NCI-H2171 treated with DMSO at 0.1 percent for 48 hours (cell line): ENCODE results near the gene RAD51B.

Source experiments
- DNase-seq: peaks from one replicate; lab custom pipeline; 2025; lab: John Stamatoyannopoulos, UW

Gene RAD51B

GRCh38 chr14:68466491-68466977 is 647.0 kb downstream of the RAD51B start:
- DNase-seq = no peak

DNA sequence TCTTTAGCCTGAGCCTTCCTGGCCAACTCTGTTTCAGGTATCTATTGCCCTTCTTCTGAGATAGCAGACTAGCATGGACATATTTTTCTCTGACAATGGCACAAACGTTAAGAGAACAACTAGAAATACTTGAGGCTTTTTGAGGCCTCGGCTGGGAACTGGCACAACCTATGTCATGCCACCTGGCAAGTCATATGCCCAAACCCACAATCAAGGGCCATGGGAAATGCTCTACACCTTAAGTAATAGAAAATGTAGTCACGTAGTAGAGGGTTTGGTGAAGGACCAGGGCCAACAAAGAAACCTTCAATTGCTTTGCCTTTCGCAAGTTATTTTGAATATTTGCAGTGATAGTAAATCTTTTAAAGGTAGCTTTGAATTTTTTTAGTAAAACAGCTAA is 647.8 kb downstream of the RAD51B start:
- no peak for DNase-seq

GRCh38 chr14:68468437-68469207 is 649.0 kb downstream of the RAD51B start:
- DNase-seq = no peak

- DNase-seq = no peak
Observed at GRCh38 chr14:68469208-68469713, 649.7 kb downstream of the RAD51B start.

- no peak for DNase-seq
Observed at GRCh38 chr14:68470361-68470760, 650.8 kb downstream of the RAD51B start.

- DNase-seq = no peak
Observed at GRCh38 chr14:68471029-68471963, 651.7 kb downstream of the RAD51B start.

GRCh38 chr14:68471964-68472508 is 652.5 kb downstream of the RAD51B start:
- DNase-seq = no peak

DNA sequence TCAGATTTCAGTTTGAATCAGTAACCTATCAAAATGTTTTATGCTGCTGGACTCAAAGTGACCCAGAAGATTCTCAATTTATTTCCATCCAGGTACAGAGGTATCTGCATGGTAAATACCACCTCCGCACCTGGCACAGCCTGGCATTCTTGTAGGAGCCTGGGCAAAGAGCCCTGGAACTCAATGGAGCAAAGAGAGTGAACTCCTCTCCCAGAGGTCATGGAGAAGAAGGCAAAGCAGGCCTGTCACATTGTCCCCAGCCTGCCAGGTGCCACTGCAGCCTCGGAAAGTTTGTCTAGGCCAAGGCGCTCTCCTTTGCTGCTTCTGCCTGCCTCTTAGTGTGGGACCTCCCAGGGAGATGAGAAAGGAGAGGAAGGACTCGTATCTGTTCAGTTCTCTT is 653.5 kb downstream of the RAD51B start:
- no peak for DNase-seq

DNA sequence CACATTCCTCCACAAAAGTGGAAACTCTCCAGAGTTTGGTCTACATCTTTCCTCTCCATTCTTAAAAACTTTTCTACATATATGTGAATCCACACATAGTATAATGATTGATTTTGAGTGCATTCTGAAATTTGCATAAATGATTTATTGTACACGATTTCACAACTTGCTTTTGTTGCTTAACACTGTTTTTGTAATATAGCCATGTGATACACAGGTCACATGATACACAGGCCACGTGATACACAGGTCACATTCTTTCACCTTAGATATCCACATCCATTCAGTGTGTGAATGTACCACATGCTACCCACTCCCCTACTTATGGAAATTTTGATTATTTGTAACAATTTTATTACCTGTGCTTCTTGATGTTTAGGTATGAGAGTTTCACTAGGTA is 654.2 kb downstream of the RAD51B start:
- DNase-seq = peak; percentile 46

DNA sequence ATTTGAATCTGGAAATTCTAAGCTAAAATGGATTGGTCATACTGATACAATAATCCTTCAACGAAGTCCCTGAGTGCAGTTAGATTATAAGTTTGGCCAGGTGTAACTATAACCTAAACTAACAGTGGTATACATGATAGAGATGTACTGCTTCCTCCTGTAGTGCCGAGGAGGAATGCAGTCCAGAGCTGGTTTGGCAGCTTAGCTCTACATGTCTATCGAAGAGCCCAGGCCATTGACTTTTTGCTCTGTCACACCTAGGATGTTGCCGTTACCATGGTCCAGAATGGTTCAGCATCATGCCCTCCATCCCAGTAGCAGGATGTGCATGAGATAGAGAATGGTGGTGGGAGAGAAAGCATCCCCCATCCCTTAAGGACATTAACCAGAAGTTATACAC is 655.2 kb downstream of the RAD51B start:
- no peak for DNase-seq

DNA sequence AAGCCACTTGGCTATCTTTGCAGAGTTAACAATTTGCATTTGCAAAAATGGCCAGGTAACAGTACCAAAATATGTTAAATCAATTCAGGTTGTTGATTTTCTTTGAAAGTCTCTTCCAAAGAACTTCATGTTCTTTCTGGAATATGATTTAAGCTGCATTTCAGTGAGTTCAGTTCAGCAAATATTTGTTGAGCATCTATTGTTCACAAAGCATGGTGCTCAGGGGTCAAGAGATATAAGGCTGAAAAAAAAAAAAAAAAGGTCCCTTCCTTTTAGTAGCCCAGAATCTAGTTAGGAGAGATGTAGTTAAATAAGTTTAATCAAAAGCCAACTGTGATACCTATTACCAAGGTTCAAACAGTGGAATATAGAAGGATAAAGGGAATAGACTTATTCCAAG is 656.2 kb downstream of the RAD51B start:
- no peak for DNase-seq

GRCh38 chr14:68476212-68477109 is 656.9 kb downstream of the RAD51B start:
- DNase-seq = no peak

DNA sequence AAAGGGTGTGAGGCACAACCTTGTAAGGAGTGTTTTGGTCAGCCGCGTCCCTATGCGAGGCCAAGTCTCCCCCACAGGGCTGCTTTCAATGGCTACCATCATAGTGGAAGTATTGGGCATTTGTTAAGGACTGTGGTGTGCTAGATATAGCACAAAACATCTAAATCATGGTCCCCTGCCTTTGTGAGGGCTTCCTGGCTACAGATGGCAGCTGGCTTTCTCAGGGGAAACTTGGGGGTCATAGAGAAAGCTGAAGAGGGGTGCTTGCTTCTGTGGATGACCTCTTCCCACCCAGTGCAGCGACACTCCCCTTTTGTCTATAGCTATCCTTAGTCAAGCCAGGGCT is 657.5 kb downstream of the RAD51B start:
- no peak for DNase-seq

DNA sequence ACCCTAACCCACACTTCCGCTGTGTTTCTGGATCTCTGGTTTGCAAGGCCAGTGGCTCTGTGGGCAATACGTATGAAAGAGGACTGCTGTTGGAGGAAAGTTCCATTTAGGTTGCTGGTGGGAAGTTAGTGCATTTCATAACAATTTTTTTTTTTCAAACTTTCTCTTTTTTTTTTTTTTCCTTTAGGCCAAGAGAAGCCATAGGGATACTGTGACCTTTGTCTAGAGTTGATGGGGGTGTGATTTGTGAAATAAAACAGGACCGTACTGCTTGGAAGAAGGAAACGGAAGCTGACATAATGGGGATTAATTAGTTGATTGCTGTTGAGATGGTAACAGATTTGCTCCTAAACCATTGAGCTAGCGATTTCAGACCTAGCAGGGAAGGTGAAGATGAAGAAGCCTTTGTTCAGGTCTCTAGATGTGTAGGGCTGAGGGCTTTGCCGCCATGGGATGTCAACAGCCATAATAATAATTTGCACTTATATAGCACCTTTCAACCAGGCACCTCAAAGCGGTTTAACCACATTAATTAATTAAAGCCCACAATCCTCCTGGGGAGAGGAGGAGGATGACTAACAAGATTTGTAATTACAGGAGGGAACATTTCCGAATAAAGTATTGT is 658.0 kb downstream of the RAD51B start:
- no peak for DNase-seq

DNA sequence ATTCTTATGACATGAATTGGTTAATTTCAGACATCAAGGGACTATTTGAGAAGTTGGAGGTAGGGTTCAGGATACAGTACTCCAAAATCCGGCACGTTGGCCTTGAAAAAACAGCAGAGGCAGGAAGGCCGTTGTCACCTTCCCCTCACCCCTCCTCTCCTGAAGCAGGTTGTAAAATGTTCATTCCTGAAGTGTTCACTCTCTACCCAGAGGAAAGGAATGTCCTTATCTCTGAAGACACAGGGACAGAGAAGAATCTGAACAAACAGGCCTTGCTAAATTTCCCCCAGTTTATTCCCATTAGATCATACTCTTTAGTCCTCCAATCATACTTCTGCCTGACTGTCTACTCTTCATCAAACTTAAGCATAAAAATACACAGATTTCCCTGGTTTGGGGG is 659.7 kb downstream of the RAD51B start:
- no peak for DNase-seq

- DNase-seq = no peak
Observed at GRCh38 chr14:68482018-68482417, 662.4 kb downstream of the RAD51B start.

DNA sequence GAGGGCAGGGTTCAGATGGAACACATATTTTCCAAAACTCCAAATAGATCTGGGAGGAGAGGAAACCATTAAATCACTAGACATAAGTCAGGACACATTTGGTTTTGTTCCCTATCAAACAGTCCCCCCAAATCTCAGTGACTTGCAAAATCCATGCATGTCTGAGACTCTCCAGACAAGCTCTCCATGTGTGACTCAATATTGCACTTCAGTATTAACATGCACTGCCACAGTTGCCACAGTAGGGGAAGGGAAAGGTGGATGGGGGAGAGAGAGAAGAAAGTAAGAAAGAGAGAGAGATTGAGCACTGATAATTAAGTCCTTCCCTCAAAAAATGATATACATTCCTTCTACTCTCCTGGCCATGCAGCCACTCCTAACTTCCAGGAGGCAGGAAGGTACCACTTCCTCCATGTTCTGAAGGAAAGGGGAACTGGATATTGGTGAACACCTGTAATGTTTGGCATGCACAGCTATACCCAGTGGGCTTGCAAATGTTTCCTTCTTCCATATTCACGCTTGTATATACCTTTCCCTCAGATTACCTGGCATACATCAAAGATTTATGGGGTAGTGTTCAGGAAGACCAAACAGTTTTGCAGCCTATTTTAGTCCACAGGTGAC is 663.3 kb downstream of the RAD51B start:
- DNase-seq = no peak

- no peak for DNase-seq
Observed at GRCh38 chr14:68486033-68486732, 666.6 kb downstream of the RAD51B start.

DNA sequence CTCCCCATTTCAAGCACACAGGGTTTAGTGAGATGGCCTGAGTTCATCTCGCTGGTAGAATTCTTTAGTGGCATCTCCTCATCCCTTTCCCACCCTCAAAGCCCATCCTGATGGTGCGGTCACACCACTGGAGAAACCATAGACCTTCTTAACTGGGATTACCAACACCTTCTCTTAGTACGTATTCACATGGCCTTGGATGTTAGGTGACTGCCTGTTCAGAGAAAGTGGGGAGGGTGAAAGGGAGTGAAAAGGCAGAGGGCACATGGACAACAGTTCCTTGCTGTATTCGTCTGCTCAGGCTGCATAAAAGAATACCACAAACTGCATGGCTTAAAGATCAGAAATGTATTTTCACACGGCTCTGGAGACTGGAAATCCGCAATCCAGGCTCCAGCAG is 667.2 kb downstream of the RAD51B start:
- no peak for DNase-seq
